ENCODE data around the gene POU6F1.

POU6F1 gene

GRCh38 chr12:51160814-51161459 lies 56.9 kb downstream of the POU6F1 start:
- no peak for DNase-seq

GRCh38 chr12:51156245-51156765 lies 61.6 kb downstream of the POU6F1 start:
- DNase-seq: no peak

- DNase-seq: no peak
Observed at GRCh38 chr12:51152953-51153352, 64.9 kb downstream of the POU6F1 start.

- DNase-seq: no peak
Observed at GRCh38 chr12:51150777-51151176, 67.1 kb downstream of the POU6F1 start.

- no peak for DNase-seq
Observed at GRCh38 chr12:51147309-51147708, 70.6 kb downstream of the POU6F1 start.

GRCh38 chr12:51139292-51139844 lies 78.5 kb downstream of the POU6F1 start:
- no peak for DNase-seq

All from SIG-M5 (cell line).